ENCODE data around the gene KRTAP3-1. TPM values are rescaled to one million over a fixed set of nuclear protein-coding genes. Genes with fewer than 3 reads are reported as not detected.
"Not testable (repeated sequence)": the region's sequence is repeated elsewhere in the genome, so short reads cannot be mapped to it uniquely, and the experiment has no call there.

The KRTAP3-1 gene
- total and polyA plus RNA-seq, 7 experiments from 2014 or later: not detected

DNA sequence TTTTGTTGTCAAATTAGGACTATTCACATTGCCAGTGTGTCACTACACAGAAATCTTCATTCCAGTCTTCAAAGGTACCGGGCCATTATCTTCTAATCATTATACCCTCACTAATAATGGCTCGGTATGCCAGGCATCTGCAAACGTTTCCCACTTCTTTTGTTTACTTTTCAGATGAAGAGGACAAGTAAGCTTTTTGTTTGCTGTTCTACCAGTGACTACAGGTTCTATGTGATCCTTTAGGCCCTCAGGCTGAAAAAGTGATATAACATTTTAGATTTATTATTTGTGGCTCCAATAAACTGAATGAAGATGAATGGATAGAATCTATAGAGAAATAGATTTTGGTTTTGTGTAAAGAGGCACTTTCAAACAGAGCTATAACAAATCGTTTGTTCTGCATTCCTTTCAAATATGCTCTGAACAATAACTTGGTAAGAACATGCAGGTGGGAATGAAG, 403 bp upstream of the KRTAP3-1 start:
- H3K36me3 Mint-ChIP-seq: no peaks in the 10 kb centered on the region
- H3K4me1 ChIP-seq (ENCODE audit: control insufficient read depth in 2 of 2, insufficient read depth in 2 of 2, low read length in 2 of 2): no peaks in the 10 kb centered on the region
- no peaks in the 10 kb centered on the region for H3K4me1 Mint-ChIP-seq
- POLR2A ChIA-PET: no interaction called here
- ATAC-seq (no peak), DNase-seq (no peak)
- intact Hi-C loops (cut with micrococcal nuclease): no loop called here
- H3K27ac ChIP-seq (ENCODE audit: low read depth, low read length): no peak overlapping the region
- no peak overlapping the region for H3K27ac Mint-ChIP-seq
- no peak overlapping the region for H3K4me3 Mint-ChIP-seq
- peaks cover 0 to 6% (median 4%) of the 10 kb centered on the region in 5 donors for H3K27me3 Mint-ChIP-seq
- H3K27me3 ChIP-seq (ENCODE audit: control insufficient read depth in 2 of 2, insufficient read depth in 2 of 2, low read length in 2 of 2): no peaks in the 10 kb centered on the region
- H3K36me3 ChIP-seq (ENCODE audit: control insufficient read depth in 2 of 3, insufficient read depth in 3 of 3, low read length in 3 of 3): no peaks in the 10 kb centered on the region
- no peaks in the 10 kb centered on the region for H3K9me3 Mint-ChIP-seq
- CTCF ChIA-PET: no interaction called here
- no peaks in the 10 kb centered on the region for H3K9me3 ChIP-seq (ENCODE audit: control insufficient read depth in 2 of 3, low read length in 3 of 3)
- H3K4me3 ChIP-seq (ENCODE audit: low read length): no peak overlapping the region

DNA sequence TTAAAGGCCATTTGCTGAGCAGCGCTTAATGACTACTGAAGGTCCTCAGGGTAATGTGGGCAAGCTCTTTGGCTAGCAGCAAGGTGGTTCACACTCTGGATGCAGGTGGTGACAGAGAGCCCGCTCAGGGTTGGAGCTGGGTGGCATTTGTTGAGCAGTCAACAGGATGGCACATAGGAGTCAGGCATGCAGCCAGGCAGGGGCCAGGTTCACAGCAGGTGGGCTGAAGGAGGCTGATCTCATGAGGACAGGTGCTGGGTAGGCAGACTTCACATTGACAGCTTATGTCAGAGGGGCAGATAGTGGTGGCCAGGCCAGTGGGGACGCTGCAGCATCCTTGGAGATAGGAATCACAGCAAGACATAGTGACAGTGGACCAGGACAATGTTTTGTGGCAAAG, 4.5 kb downstream of the KRTAP3-1 start:
- Mint-ChIP-seq H3K4me3 (no peak overlapping the region), H3K36me3 (no peaks in the 10 kb centered on the region), H3K27ac (no peak overlapping the region), H3K4me1 (no peaks in the 10 kb centered on the region), H3K9me3 (peaks cover 0 to under 1% (median 0%) of the 10 kb centered on the region in 11 donors), H3K27me3 (peaks cover 0 to 12% (median 5%) of the 10 kb centered on the region in 5 donors)
- intact Hi-C loops (cut with micrococcal nuclease): no loop called here
- ChIA-PET CTCF (no interaction called here), POLR2A (no interaction called here)
- Histone ChIP-seq H3K27me3 (ENCODE audit: control insufficient read depth in 2 of 2, insufficient read depth in 2 of 2, low read length in 2 of 2) (no peaks in the 10 kb centered on the region), H3K9me3 (ENCODE audit: control insufficient read depth in 2 of 3, low read length in 3 of 3) (no peaks in the 10 kb centered on the region), H3K4me3 (ENCODE audit: low read length) (no peak overlapping the region), H3K36me3 (ENCODE audit: control insufficient read depth in 2 of 3, insufficient read depth in 3 of 3, low read length in 3 of 3) (no peaks in the 10 kb centered on the region), H3K4me1 (ENCODE audit: control insufficient read depth in 2 of 2, insufficient read depth in 2 of 2, low read length in 2 of 2) (no peaks in the 10 kb centered on the region), H3K27ac (ENCODE audit: low read depth, low read length) (no peak overlapping the region)
- ATAC-seq (no peak), DNase-seq (no peak)

DNA sequence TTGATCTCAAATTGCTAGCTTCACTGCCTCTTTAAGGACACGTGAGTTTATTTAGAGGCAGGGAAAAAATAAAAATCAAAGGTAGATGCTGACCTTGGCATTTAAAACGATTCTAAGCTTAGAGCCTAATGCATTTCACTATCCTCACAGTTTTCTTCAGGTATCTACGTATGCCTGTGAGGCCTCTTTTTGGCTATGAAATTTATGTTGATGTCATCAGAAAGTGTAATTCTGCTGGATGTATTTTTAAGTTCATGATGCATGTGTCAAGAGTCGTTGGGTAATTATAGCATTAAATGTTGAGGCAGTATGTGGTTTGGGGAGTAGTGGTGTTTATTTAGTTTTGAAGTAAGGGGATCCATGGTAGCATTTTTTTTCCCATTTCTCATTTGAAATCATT, 5.0 kb downstream of the KRTAP3-1 start:
- no peak overlapping the region for H3K4me3 Mint-ChIP-seq
- no peaks in the 10 kb centered on the region for H3K36me3 ChIP-seq (ENCODE audit: control insufficient read depth in 2 of 3, insufficient read depth in 3 of 3, low read length in 3 of 3)
- no peaks in the 10 kb centered on the region for H3K4me1 Mint-ChIP-seq
- H3K4me3 ChIP-seq (ENCODE audit: low read length): no peak overlapping the region
- H3K27me3 ChIP-seq (ENCODE audit: control insufficient read depth in 2 of 2, insufficient read depth in 2 of 2, low read length in 2 of 2): no peaks in the 10 kb centered on the region
- peaks cover 1 to 12% (median 10%) of the 10 kb centered on the region in 5 donors for H3K27me3 Mint-ChIP-seq
- peaks cover 0 to 1% (median 0%) of the 10 kb centered on the region in 11 donors for H3K9me3 Mint-ChIP-seq
- POLR2A ChIA-PET: no interaction called here
- no peaks in the 10 kb centered on the region for H3K36me3 Mint-ChIP-seq
- no peak overlapping the region for H3K27ac ChIP-seq (ENCODE audit: low read depth, low read length)
- DNase-seq (no peak), ATAC-seq (no peak)
- no peaks in the 10 kb centered on the region for H3K4me1 ChIP-seq (ENCODE audit: control insufficient read depth in 2 of 2, insufficient read depth in 2 of 2, low read length in 2 of 2)
- CTCF ChIA-PET: no interaction called here
- no peak overlapping the region for H3K27ac Mint-ChIP-seq
- no peaks in the 10 kb centered on the region for H3K9me3 ChIP-seq (ENCODE audit: control insufficient read depth in 2 of 3, low read length in 3 of 3)
- intact Hi-C loops (cut with micrococcal nuclease): no loop called here

DNA sequence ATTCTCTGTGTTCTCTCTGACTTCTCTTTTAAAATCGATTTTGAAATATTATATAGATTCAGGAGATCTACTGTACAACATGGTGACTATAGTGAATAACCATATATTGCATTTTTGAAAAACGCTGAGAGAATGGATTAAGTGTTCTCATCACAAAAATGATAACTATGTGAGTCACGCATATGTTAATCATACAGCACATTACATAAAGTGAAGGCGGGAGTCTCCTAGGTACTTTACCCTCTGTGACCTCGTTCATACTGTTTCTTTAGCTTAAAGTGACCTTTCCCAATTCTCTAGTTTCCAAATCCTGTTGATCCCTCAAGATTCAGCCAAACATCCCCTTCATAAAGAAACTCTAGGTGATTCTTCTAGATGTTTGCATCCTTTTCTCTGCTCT, 6.1 kb downstream of the KRTAP3-1 start:
- Histone ChIP-seq H3K36me3 (ENCODE audit: control insufficient read depth in 2 of 3, insufficient read depth in 3 of 3, low read length in 3 of 3) (no peaks in the 10 kb centered on the region), H3K4me1 (ENCODE audit: control insufficient read depth in 2 of 2, insufficient read depth in 2 of 2, low read length in 2 of 2) (no peaks in the 10 kb centered on the region), H3K27me3 (ENCODE audit: control insufficient read depth in 2 of 2, insufficient read depth in 2 of 2, low read length in 2 of 2) (no peaks in the 10 kb centered on the region), H3K4me3 (ENCODE audit: low read length) (no peak overlapping the region), H3K27ac (ENCODE audit: low read depth, low read length) (no peak overlapping the region), H3K9me3 (ENCODE audit: control insufficient read depth in 2 of 3, low read length in 3 of 3) (no peaks in the 10 kb centered on the region)
- H3K27me3 Mint-ChIP-seq: peaks cover 6 to 23% (median 17%) of the 10 kb centered on the region in 5 donors
- ATAC-seq (no peak), DNase-seq (no peak)
- POLR2A ChIA-PET: no interaction called here
- peaks cover 0 to 1% (median 0%) of the 10 kb centered on the region in 11 donors for H3K9me3 Mint-ChIP-seq
- H3K36me3 Mint-ChIP-seq: no peaks in the 10 kb centered on the region
- intact Hi-C loops (cut with micrococcal nuclease): no loop called here
- CTCF ChIA-PET: no interaction called here
- no peak overlapping the region for H3K27ac Mint-ChIP-seq
- H3K4me1 Mint-ChIP-seq: no peaks in the 10 kb centered on the region
- H3K4me3 Mint-ChIP-seq: no peak overlapping the region

DNA sequence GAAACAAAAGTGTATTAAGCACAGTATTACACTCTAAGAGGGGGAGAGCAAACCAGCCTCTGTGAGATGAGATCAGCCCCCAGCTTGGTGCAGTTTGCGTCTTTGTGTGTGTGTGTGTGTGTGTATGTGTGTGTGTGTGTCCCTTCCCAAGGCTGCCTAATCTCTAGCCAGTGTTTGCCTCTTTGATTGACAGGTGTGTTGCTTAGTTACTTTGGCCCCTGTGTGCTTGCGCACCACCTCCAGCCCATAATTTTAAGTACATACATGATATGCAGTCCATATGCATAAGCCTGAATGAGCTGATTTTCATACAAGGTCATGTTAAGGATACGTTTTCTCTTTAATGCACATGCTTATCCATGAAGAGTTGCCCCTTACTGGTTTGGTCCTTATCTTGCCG, 7.1 kb downstream of the KRTAP3-1 start:
- DNase-seq (no peak), ATAC-seq (no peak)
- no peaks in the 10 kb centered on the region for H3K36me3 Mint-ChIP-seq
- intact Hi-C loops (cut with micrococcal nuclease): no loop called here
- H3K27ac ChIP-seq (ENCODE audit: low read depth, low read length): no peak overlapping the region
- peaks cover 0 to 1% (median 0%) of the 10 kb centered on the region in 11 donors for H3K9me3 Mint-ChIP-seq
- H3K27me3 ChIP-seq (ENCODE audit: control insufficient read depth in 2 of 2, insufficient read depth in 2 of 2, low read length in 2 of 2): no peaks in the 10 kb centered on the region
- no peaks in the 10 kb centered on the region for H3K4me1 Mint-ChIP-seq
- H3K27ac Mint-ChIP-seq: no peak overlapping the region
- H3K36me3 ChIP-seq (ENCODE audit: control insufficient read depth in 2 of 3, insufficient read depth in 3 of 3, low read length in 3 of 3): no peaks in the 10 kb centered on the region
- no peaks in the 10 kb centered on the region for H3K4me1 ChIP-seq (ENCODE audit: control insufficient read depth in 2 of 2, insufficient read depth in 2 of 2, low read length in 2 of 2)
- CTCF ChIA-PET: no interaction called here
- H3K4me3 ChIP-seq (ENCODE audit: low read length): no peak overlapping the region
- H3K4me3 Mint-ChIP-seq: no peak overlapping the region
- no peaks in the 10 kb centered on the region for H3K9me3 ChIP-seq (ENCODE audit: control insufficient read depth in 2 of 3, low read length in 3 of 3)
- peaks cover 9 to 33% (median 26%) of the 10 kb centered on the region in 5 donors for H3K27me3 Mint-ChIP-seq
- POLR2A ChIA-PET: no interaction called here

DNA sequence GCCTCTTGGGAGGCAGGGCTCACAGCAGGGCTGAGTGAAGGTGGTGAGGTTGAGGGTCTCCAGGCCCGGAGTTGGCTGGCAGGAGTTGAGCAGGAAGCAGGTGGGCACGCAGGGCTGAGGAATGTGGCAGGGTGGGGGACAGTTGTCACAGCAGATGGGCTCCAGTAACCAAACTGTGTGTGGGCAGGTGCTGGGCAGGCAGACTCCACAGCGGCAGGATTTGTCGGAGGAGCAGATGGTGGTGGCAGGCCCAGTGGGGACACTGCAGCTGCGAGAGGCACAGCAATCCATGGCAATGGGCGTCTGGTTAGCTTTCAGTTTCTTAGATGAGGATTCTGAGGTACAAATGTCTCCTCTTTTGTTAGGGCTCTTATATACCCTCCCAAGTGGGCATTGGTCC, 9.4 kb downstream of the KRTAP3-1 start, which contains the start of gene KRTAP3-2:
TSS of gene KRTAP3-2 (minus strand) at position 344 of the 400 bp plus-strand sequence. CDS start at position 291, 53 bp downstream.
- H3K27me3 ChIP-seq (ENCODE audit: control insufficient read depth in 2 of 2, insufficient read depth in 2 of 2, low read length in 2 of 2); intact Hi-C loops (cut with micrococcal nuclease); DNase-seq; H3K36me3 ChIP-seq (ENCODE audit: control insufficient read depth in 2 of 3, insufficient read depth in 3 of 3, low read length in 3 of 3); H3K4me3 Mint-ChIP-seq; H3K36me3 Mint-ChIP-seq; H3K9me3 Mint-ChIP-seq; H3K4me3 ChIP-seq (ENCODE audit: low read length); POLR2A ChIA-PET; ATAC-seq; H3K4me1 ChIP-seq (ENCODE audit: control insufficient read depth in 2 of 2, insufficient read depth in 2 of 2, low read length in 2 of 2); H3K9me3 ChIP-seq (ENCODE audit: control insufficient read depth in 2 of 3, low read length in 3 of 3); CTCF ChIA-PET; H3K27ac ChIP-seq (ENCODE audit: low read depth, low read length); H3K27ac Mint-ChIP-seq; H3K4me1 Mint-ChIP-seq: not testable (repeated sequence)
- peaks cover 18 to 40% (median 36%) of the 10 kb centered on the region in 5 donors for H3K27me3 Mint-ChIP-seq

DNA sequence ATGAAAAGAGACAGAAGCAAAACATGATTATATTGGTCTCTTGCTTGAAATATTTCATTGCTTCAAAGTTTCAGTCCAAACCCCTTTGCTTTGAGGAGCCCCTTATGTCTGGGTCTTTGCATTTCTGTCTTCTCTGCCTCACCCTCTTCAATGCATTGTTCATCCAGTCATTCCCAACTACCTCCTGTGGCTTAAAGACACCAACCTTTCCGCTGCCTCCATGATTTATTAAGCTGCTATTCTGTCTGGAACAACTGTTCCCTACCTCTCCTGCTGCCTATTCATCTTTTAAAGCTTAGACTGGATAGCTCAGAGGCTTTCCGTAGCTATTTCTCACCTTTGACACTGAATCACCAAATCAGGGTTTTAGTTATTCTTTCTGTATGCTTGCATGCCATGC, 11.6 kb downstream of the KRTAP3-1 start:
- no peak overlapping the region for H3K27ac ChIP-seq (ENCODE audit: low read depth, low read length)
- peaks cover 0 to 4% of the 10 kb centered on the region in 2 donors for H3K27me3 ChIP-seq (ENCODE audit: control insufficient read depth in 2 of 2, insufficient read depth in 2 of 2, low read length in 2 of 2)
- intact Hi-C loops (cut with micrococcal nuclease): no loop called here
- Mint-ChIP-seq H3K27me3 (peaks cover 22 to 53% (median 48%) of the 10 kb centered on the region in 5 donors), H3K4me1 (no peaks in the 10 kb centered on the region), H3K9me3 (peaks cover 0 to 1% (median 0%) of the 10 kb centered on the region in 11 donors), H3K27ac (no peak overlapping the region), H3K36me3 (peaks cover 0 to 3% (median 0%) of the 10 kb centered on the region in 5 donors), H3K4me3 (no peak overlapping the region)
- H3K9me3 ChIP-seq (ENCODE audit: control insufficient read depth in 2 of 3, low read length in 3 of 3): no peaks in the 10 kb centered on the region
- DNase-seq (no peak), ATAC-seq (no peak)
- POLR2A ChIA-PET: no interaction called here
- CTCF ChIA-PET: no interaction called here
- no peaks in the 10 kb centered on the region for H3K4me1 ChIP-seq (ENCODE audit: control insufficient read depth in 2 of 2, insufficient read depth in 2 of 2, low read length in 2 of 2)
- H3K36me3 ChIP-seq (ENCODE audit: control insufficient read depth in 2 of 3, insufficient read depth in 3 of 3, low read length in 3 of 3): no peaks in the 10 kb centered on the region
- H3K4me3 ChIP-seq (ENCODE audit: low read length): no peak overlapping the region
